Stimulated activated naive B cell treated with anti-CD40 and anti-IgM and Interleukin-4, amounts not matched to agents 10 μg/mL and 1 μg/mL and 100 μg/mL, for 72 hours (primary cell): ENCODE results near the gene KRTAP13-4.

Experiments
- ATAC-seq, 2 donors: fragments of 150-1000 bp; cut with Tn5 transposase; replicated peaks; 2 replicates each; pipeline ENCODE4 v1.10.0; 2021; ENCODE audit warnings: moderate library complexity in 1 of 2
- DNase-seq: peaks from one replicate; pipeline ENCODE4 v3.0.0; 2021
- H3K27ac Mint-ChIP-seq: one replicate; pipeline ENCODE4 v1.8.0; 2022; ENCODE audit warnings: mild to moderate bottlenecking, mixed read lengths
- H3K27me3 Mint-ChIP-seq, 2 donors: one replicate each; pipeline ENCODE4 v1.8.0; 2022; ENCODE audit warnings: mixed read lengths in 2 of 2
- H3K36me3 Mint-ChIP-seq, 2 donors: one replicate each; pipeline ENCODE4 v1.8.0; 2022; ENCODE audit warnings: mixed read lengths in 2 of 2, mild to moderate bottlenecking in 1 of 2
- H3K4me1 Mint-ChIP-seq, 2 donors: one replicate each; pipeline ENCODE4 v1.8.0; 2022; ENCODE audit warnings: mixed read lengths in 2 of 2, mild to moderate bottlenecking in 1 of 2
- H3K4me3 Mint-ChIP-seq, 2 donors: one replicate each; pipeline ENCODE4 v1.8.0; 2022; ENCODE audit warnings: mild to moderate bottlenecking in 2 of 2, mixed read lengths in 2 of 2, moderate library complexity in 1 of 2
- H3K9me3 Mint-ChIP-seq, 2 donors: one replicate each; pipeline ENCODE4 v1.8.0; 2022; ENCODE audit warnings: mixed read lengths in 2 of 2, mild to moderate bottlenecking in 1 of 2

The KRTAP13-4 gene

DNA sequence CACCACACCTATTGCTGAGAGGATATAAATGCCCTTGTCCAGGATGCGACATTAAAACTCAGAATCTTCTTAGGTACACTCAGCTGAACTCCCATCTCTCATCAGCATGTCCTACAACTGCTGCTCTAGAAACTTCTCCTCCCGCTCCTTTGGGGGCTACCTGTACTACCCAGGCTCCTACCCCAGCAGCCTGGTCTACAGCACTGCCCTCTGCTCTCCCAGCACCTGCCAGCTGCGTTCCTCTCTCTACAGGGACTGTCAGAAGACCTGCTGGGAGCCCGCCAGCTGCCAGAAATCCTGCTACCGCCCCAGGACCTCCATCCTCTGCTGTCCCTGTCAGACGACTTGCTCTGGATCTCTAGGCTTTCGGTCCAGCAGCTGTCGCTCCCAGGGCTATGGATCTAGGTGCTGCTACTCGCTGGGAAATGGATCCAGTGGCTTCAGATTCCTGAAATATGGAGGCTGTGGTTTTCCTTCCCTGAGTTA is at the start of gene KRTAP13-4:
TSS of gene KRTAP13-4 (plus strand) at position 51 of the 486 bp plus-strand sequence. CDS start at position 107, 56 bp downstream.
- Mint-ChIP-seq H3K4me3 (no peak within 1 kb of the TSS), H3K27me3 (no peaks in the 10 kb centered on the region), H3K36me3 (no peaks in the 10 kb centered on the region), H3K9me3 (peaks cover 0 to 5% of the 10 kb centered on the region in 2 donors), H3K4me1 (no peaks in the 10 kb centered on the region), H3K27ac (no peak within 1 kb of the TSS)
- no peak for ATAC-seq
- DNase-seq = no peak

- Mint-ChIP-seq H3K4me1 (no peaks in the 10 kb centered on the region), H3K27me3 (no peaks in the 10 kb centered on the region), H3K36me3 (no peaks in the 10 kb centered on the region), H3K4me3 (no peak overlapping the region), H3K27ac (no peak overlapping the region), H3K9me3 (no peaks in the 10 kb centered on the region)
- DNase-seq (no peak), ATAC-seq (no peak)
These were observed 47.8 kb upstream of the KRTAP13-4 start for GRCh38 chr21:30382201-30382600.

DNA sequence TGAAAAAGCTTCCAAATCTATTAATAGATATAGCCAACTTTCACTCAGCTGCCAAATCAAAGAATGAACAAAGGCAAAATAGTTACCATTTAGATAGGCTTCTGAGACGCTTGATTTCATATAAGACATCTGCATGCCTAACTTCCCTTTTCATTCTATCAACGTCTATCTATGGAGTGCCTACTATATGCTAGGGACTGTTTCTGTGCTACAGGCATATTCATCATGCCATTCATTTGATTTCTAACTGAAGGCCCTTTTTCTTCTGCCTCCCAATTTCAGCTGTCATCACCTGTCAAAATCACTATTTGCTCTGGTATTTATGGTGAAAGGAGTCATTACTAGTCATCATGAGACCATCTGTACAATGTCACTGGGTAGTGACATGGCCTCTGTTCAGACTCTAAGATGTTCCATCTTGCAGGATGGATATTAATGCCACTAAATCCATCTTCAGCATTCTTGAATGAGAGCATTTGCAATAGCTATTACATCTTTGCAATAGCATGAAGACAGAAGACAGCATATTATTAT is 38.5 kb upstream of the KRTAP13-4 start:
- H3K36me3 Mint-ChIP-seq = no peaks in the 10 kb centered on the region
- H3K4me3 Mint-ChIP-seq = no peak overlapping the region
- no peak for ATAC-seq
- no peaks in the 10 kb centered on the region for H3K4me1 Mint-ChIP-seq
- DNase-seq = no peak
- H3K27ac Mint-ChIP-seq = no peak overlapping the region
- peaks cover 5 to 6% of the 10 kb centered on the region in 2 donors for H3K9me3 Mint-ChIP-seq
- no peaks in the 10 kb centered on the region for H3K27me3 Mint-ChIP-seq

GRCh38 chr21:30395731-30396130 is 34.3 kb upstream of the KRTAP13-4 start, which contains the start of gene KRTAP13-1:
Gene KRTAP13-1 (plus strand): TSS chr21:30396031. CDS start chr21:30396087, 56 bp downstream.
- peaks cover 0 to 1% of the 10 kb centered on the region in 2 donors for H3K9me3 Mint-ChIP-seq
- no peak within 1 kb of the TSS for H3K4me3 Mint-ChIP-seq
- no peaks in the 10 kb centered on the region for H3K4me1 Mint-ChIP-seq
- no peaks in the 10 kb centered on the region for H3K36me3 Mint-ChIP-seq
- DNase-seq = no peak
- no peak for ATAC-seq
- H3K27ac Mint-ChIP-seq = no peak within 1 kb of the TSS
- no peaks in the 10 kb centered on the region for H3K27me3 Mint-ChIP-seq

- DNase-seq (no peak), ATAC-seq (peak; percentile 42 to 52)
- Mint-ChIP-seq H3K4me1 (no peaks in the 10 kb centered on the region), H3K4me3 (peak overlapping the region in 1 of 2 donors; percentile 15), H3K36me3 (peaks cover 0 to 4% of the 10 kb centered on the region in 2 donors), H3K27ac (no peak overlapping the region), H3K9me3 (peaks cover 6 to 9% of the 10 kb centered on the region in 2 donors), H3K27me3 (peaks cover 0 to 7% of the 10 kb centered on the region in 2 donors)
These were observed 21.1 kb upstream of the KRTAP13-4 start for GRCh38 chr21:30408782-30409494.

- Mint-ChIP-seq H3K27me3 (no peaks in the 10 kb centered on the region), H3K4me1 (no peaks in the 10 kb centered on the region), H3K9me3 (peaks cover 0 to 2% of the 10 kb centered on the region in 2 donors), H3K27ac (no peak overlapping the region), H3K36me3 (no peaks in the 10 kb centered on the region), H3K4me3 (no peak overlapping the region)
- DNase-seq (no peak), ATAC-seq (no peak)
These were observed 14.0 kb upstream of the KRTAP13-4 start for GRCh38 chr21:30415993-30416392.

- Mint-ChIP-seq H3K27me3 (no peaks in the 10 kb centered on the region), H3K9me3 (peaks cover 0 to 7% of the 10 kb centered on the region in 2 donors), H3K27ac (no peak within 1 kb of the TSS), H3K36me3 (no peaks in the 10 kb centered on the region), H3K4me1 (no peaks in the 10 kb centered on the region), H3K4me3 (no peak within 1 kb of the TSS)
- no peak for DNase-seq
- ATAC-seq = no peak
These were observed 4.2 kb upstream of the KRTAP13-4 start, which contains the start of gene KRTAP13-3 for GRCh38 chr21:30425826-30426225. Gene KRTAP13-3 (minus strand): TSS chr21:30425926. CDS start chr21:30425912, 14 bp downstream.

DNA sequence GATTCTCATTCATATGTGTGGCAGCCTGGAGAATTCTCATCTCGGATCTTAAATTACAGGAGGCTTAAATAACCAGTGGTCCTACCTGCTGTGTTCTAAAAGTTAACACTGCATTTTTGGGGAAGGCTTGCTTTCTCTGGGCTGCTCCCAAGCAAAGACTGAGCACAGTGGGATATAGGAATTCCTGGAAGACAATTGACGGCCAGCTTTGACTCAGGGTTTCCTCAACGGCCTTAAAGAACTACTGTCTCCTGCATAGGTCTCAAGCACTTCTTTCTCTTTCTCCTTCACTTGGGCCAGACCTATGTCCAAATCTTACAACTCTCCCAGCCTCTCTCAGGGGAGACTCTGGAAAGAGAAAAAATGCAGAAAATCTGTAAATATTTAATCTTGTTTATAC is 3.3 kb upstream of the KRTAP13-4 start:
- no peaks in the 10 kb centered on the region for H3K27me3 Mint-ChIP-seq
- H3K4me1 Mint-ChIP-seq = no peaks in the 10 kb centered on the region
- H3K4me3 Mint-ChIP-seq = no peak overlapping the region
- H3K36me3 Mint-ChIP-seq = no peaks in the 10 kb centered on the region
- H3K27ac Mint-ChIP-seq = no peak overlapping the region
- peaks cover 0 to 7% of the 10 kb centered on the region in 2 donors for H3K9me3 Mint-ChIP-seq
- no peak for DNase-seq
- ATAC-seq = no peak

GRCh38 chr21:30434033-30434631 is 4.1 kb downstream of the KRTAP13-4 start:
- Mint-ChIP-seq H3K27me3 (no peaks in the 10 kb centered on the region), H3K9me3 (peaks cover 0 to 1% of the 10 kb centered on the region in 2 donors), H3K27ac (no peak overlapping the region), H3K4me3 (no peak overlapping the region), H3K4me1 (no peaks in the 10 kb centered on the region), H3K36me3 (no peaks in the 10 kb centered on the region)
- ATAC-seq (peak; percentile 63 to 72), DNase-seq (no peak)

GRCh38 chr21:30437010-30437565 is 7.1 kb downstream of the KRTAP13-4 start:
- Mint-ChIP-seq H3K4me3 (no peak overlapping the region), H3K4me1 (no peaks in the 10 kb centered on the region), H3K27ac (no peak overlapping the region), H3K27me3 (no peaks in the 10 kb centered on the region), H3K9me3 (peaks cover 0 to 5% of the 10 kb centered on the region in 2 donors), H3K36me3 (no peaks in the 10 kb centered on the region)
- no peak for DNase-seq
- no peak for ATAC-seq

GRCh38 chr21:30439975-30440374 is 10.0 kb downstream of the KRTAP13-4 start, which contains the start of gene KRTAP15-1:
Gene KRTAP15-1 (plus strand): TSS chr21:30440275. CDS start chr21:30440328, 53 bp downstream.
- H3K4me3 Mint-ChIP-seq = no peak within 1 kb of the TSS
- H3K27me3 Mint-ChIP-seq = no peaks in the 10 kb centered on the region
- H3K27ac Mint-ChIP-seq = no peak within 1 kb of the TSS

DNA sequence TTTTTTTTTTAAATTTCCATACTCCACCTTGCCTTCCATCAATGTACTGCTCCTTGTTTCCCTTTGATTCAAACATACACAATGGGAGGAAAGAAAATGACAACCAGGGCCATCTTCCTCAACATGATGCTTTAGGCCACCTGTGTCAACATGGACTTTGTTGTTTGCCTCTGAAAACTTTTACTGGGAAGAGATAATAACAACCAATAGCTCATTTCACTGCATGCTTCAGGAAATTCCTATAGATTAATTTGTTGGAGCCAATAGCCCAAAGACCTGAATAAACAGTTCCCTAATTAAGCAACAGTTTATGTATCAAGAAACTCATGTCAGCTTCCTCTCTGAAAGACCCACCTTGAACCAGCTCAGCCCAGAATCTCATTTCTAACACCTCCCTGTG is 13.2 kb downstream of the KRTAP13-4 start:
- Mint-ChIP-seq H3K4me3 (no peak overlapping the region), H3K36me3 (no peaks in the 10 kb centered on the region), H3K9me3 (peaks cover 5 to 7% of the 10 kb centered on the region in 2 donors), H3K27me3 (no peaks in the 10 kb centered on the region), H3K27ac (no peak overlapping the region), H3K4me1 (no peaks in the 10 kb centered on the region)
- no peak for ATAC-seq
- no peak for DNase-seq

More at GRCh38 chr21:30439975-30440374, 10.0 kb downstream of the KRTAP13-4 start, which contains the start of gene KRTAP15-1:
- Mint-ChIP-seq H3K9me3 (peaks cover 5 to 7% of the 10 kb centered on the region in 2 donors), H3K36me3 (no peaks in the 10 kb centered on the region), H3K4me1 (no peaks in the 10 kb centered on the region)
- no peak for ATAC-seq
- DNase-seq = no peak

DNA sequence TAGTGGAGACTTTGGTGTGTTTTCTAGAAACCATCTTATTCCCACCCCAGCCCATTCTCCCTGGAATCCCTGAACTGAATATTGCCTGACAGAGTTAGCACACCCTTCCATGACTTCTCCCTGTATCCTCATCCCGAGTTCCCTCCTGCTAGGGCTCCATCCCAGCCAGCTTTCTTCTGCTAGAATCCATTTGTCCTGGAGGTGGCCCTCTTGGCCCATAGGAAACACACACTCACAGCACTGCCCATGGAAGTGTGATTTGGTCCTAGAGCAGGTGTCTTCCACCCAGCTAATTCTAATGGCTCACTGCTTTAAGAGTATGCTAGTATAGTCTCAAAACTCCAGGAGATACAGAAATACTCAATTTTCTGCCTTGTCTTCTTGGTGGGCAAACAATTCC is 14.2 kb downstream of the KRTAP13-4 start:
- ATAC-seq (no peak), DNase-seq (no peak)
- Mint-ChIP-seq H3K27ac (no peak overlapping the region), H3K9me3 (peaks cover 5 to 7% of the 10 kb centered on the region in 2 donors), H3K27me3 (no peaks in the 10 kb centered on the region), H3K36me3 (no peaks in the 10 kb centered on the region), H3K4me3 (no peak overlapping the region), H3K4me1 (no peaks in the 10 kb centered on the region)

- Mint-ChIP-seq H3K27me3 (no peaks in the 10 kb centered on the region), H3K4me3 (no peak overlapping the region), H3K9me3 (peaks cover 2 to 7% of the 10 kb centered on the region in 2 donors), H3K4me1 (no peaks in the 10 kb centered on the region), H3K36me3 (no peaks in the 10 kb centered on the region), H3K27ac (no peak overlapping the region)
- no peak for ATAC-seq
- DNase-seq = no peak
These were observed 17.0 kb downstream of the KRTAP13-4 start for GRCh38 chr21:30447056-30447455.
